Sigmoid colon (tissue), 7 donors: Measurements from ENCODE around the gene CPLX3. TPM values are rescaled to one million over a fixed set of nuclear protein-coding genes. Genes with fewer than 3 reads are reported as not detected.

Experiments used
- DNase-seq: peaks from one replicate; pipeline ENCODE4 v3.0.0-alpha.2; 2019
- H3K27ac ChIP-seq, 4 donors: fragments of 200-600 bp; sonication (generic); one replicate each; pipeline ENCODE4 v1.5.1; 2016 to 2019; ENCODE audit warnings: mild to moderate bottlenecking in 1 of 4
- H3K27me3 ChIP-seq, 3 donors: fragments of 200-600 bp; sonication (generic); one replicate each; pipeline ENCODE4 v1.5.1; 2019; ENCODE audit warnings: mild to moderate bottlenecking in 1 of 3
- H3K36me3 ChIP-seq, 4 donors: fragments of 200-600 bp; sonication (generic); one replicate each; pipeline ENCODE4 v1.5.1; 2016 to 2019
- H3K4me1 ChIP-seq, 4 donors: fragments of 200-600 bp; sonication (generic); one replicate each; pipeline ENCODE4 v1.5.1; 2017 to 2019
- H3K4me3 ChIP-seq, 4 donors: fragments of 200-600 bp; sonication (generic); one replicate each; pipeline ENCODE4 v1.5.1; 2017 to 2019; ENCODE audit warnings: mild to moderate bottlenecking in 2 of 4, moderate library complexity in 1 of 4
- H3K9me3 ChIP-seq, 4 donors: fragments of 200-600 bp in 3 of 4; sonication (generic) in 3 of 4; one replicate each; pipeline versions ENCODE4 v1.5.1 to v1.6.1; 2013 to 2019
- EP300 ChIP-seq, 4 donors: sonication (generic); formaldehyde crosslinking; IDR thresholded peaks; one replicate each; pipeline ENCODE4 v1.6.1; 2017; ENCODE audit warnings: antibody characterized with exemption in 4 of 4
- POLR2A ChIP-seq, 2 donors: fragments of 450-650 bp; IDR thresholded peaks; one replicate each; pipeline ENCODE4 v1.6.1; 2016; ENCODE audit warnings: antibody characterized with exemption in 2 of 2, mild to moderate bottlenecking in 2 of 2, moderate library complexity in 2 of 2
- POLR2AphosphoS5 ChIP-seq, 4 donors: sonication (generic); formaldehyde crosslinking; IDR thresholded peaks; one replicate each; pipeline ENCODE4 v1.6.1; 2017; ENCODE audit warnings: antibody characterized with exemption in 4 of 4
- WGBS, 2 donors: extraction: QIAGEN DNeasy Blood & Tissue Kit; methylation state at CpG; one replicate each; pipeline ENCODE4 v1.1.7; 2013; 5-methylcytosine and 5-hydroxymethylcytosine counted together
- intact Hi-C: fragments of 100-400 bp; cut with DNase I; formaldehyde crosslinking; loops from one replicate; pipeline ENCODE4 v1.15.1; 2023
- polyA plus RNA-seq, 3 donors: library from polyadenylated mRNA; stranded (reverse); fragments of 200-250 nt; gene quantifications; one replicate each; pipeline ENCODE4 v1.2.3, GENCODE V29; 2013
- total RNA-seq, 4 donors: library from RNA; depleted of rRNA; stranded (reverse); fragments of >200 nt; gene quantifications; one replicate each; pipeline ENCODE4 v1.1.0, GENCODE V29; 2016
- TF ChIP-seq, protein P1 (sequence below), 4 experiments: fragments of 450-650 bp in 3 of 4; fragments of 200-600 bp in 1 of 4; IDR thresholded peaks; one replicate each; pipeline ENCODE4 v1.5.1; 2016 to 2019; ENCODE audit warnings: antibody characterized with exemption in 4 of 4, mild to moderate bottlenecking in 3 of 4, moderate library complexity in 2 of 4
- donor health status: healthy with polysubstance abuse.
- donor health status: Bipolar disorder and iron deficiency.
- donor health status: healthy.

The CPLX3 gene
- total and polyA plus RNA-seq, 7 donors, result 0.28 to 0.41 TPM; not detected in 5

DNA sequence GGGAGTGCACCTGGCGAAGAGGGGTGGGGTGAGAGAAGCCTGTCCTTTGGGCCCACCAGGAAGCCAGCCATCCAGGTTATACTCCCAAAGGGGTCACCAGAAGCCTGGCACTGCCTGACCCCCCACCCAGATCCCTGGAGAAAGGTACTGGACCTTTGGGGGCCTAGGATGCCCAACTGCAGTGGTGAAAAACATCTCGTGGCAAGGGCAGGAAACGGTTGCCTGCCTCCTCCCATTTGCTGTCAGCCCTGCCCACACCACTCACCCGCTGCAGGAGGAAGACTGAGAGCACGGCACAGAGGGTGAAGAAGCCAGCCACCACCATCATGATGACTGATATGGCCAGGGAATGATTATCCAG lies 18.8 kb downstream of the CPLX3 start:
- Histone ChIP-seq H3K27me3 (no peaks in the 10 kb centered on the region), H3K27ac (peak overlapping the region in 1 of 4 donors; percentile 23), H3K36me3 (peaks cover 0 to 62% (median 29%) of the 10 kb centered on the region in 4 donors), H3K4me3 (no peak overlapping the region), H3K9me3 (no peaks in the 10 kb centered on the region), H3K4me1 (peaks cover 0 to 32% (median 23%) of the 10 kb centered on the region in 4 donors)
- 51 to 61% methylated on average over 5 of the region's 5 CpGs for WGBS, 2 donors
- intact Hi-C loops, result no loop called here
- TF ChIP-seq EP300 (IDR thresholded peaks at IDR 0.05) (no peak), POLR2AphosphoS5 (IDR thresholded peaks at IDR 0.05) (no peak), POLR2A (IDR thresholded peaks at IDR 0.05) (no peak)
- TF ChIP-seq, protein P1, sequence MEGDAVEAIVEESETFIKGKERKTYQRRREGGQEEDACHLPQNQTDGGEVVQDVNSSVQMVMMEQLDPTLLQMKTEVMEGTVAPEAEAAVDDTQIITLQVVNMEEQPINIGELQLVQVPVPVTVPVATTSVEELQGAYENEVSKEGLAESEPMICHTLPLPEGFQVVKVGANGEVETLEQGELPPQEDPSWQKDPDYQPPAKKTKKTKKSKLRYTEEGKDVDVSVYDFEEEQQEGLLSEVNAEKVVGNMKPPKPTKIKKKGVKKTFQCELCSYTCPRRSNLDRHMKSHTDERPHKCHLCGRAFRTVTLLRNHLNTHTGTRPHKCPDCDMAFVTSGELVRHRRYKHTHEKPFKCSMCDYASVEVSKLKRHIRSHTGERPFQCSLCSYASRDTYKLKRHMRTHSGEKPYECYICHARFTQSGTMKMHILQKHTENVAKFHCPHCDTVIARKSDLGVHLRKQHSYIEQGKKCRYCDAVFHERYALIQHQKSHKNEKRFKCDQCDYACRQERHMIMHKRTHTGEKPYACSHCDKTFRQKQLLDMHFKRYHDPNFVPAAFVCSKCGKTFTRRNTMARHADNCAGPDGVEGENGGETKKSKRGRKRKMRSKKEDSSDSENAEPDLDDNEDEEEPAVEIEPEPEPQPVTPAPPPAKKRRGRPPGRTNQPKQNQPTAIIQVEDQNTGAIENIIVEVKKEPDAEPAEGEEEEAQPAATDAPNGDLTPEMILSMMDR (IDR thresholded peaks at IDR 0.05), result no peak
- DNase-seq, result no peak

DNA sequence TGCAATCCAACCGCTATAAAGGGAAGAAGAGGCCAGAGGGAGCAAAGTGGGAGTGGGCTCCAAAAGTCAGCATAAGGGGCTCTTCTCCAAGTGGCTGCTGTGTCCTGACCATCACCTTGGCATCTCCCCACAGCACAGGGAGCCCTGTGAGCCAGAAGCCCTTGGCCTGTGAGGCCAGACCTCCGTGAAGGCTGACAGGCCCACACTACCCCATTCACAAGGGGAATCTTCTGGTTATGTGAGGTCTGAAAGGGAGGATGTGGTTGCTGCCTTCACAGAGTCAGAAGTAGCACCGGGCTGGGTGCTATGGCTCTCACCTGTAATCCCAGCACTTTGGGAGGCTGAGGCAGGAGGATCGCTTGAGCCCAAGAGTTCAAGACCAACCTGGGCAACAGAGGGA lies 19.2 kb downstream of the CPLX3 start:
- 66 to 89% methylated on average over 4 of the region's 4 CpGs for WGBS, 2 donors
- intact Hi-C loops, result no loop called here
- Histone ChIP-seq H3K4me3 (no peak overlapping the region), H3K27ac (no peak overlapping the region), H3K9me3 (no peaks in the 10 kb centered on the region), H3K27me3 (no peaks in the 10 kb centered on the region), H3K4me1 (peaks cover 0 to 32% (median 23%) of the 10 kb centered on the region in 4 donors), H3K36me3 (peaks cover 0 to 62% (median 32%) of the 10 kb centered on the region in 4 donors)
- no peak for DNase-seq
- no peak for TF ChIP-seq POLR2AphosphoS5 (IDR thresholded peaks at IDR 0.05)

DNA sequence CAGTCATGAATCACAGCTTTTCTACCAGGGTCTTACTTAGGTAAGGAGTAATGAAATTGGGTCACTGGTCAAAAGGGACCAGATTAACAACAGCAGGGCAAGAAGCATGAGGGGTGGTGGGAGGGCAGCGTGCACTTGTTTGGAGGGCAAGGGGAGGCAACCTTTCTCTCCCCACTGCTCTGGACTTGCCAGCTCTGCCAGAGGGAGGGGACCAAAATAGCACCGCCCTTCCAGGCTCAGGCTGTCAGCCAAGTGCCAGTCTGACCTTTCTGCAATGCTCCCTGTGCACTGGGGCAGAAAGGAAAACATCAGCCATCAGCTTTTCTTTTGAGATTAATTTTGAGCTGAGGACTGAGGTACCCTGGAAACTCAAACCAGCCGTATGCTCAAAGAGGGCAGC lies 21.0 kb downstream of the CPLX3 start:
- WGBS, 2 donors, result 74 to 89% methylated on average over 3 of the region's 3 CpGs
- H3K36me3 ChIP-seq, result peaks cover 8 to 77% (median 50%) of the 10 kb centered on the region in 4 donors

DNA sequence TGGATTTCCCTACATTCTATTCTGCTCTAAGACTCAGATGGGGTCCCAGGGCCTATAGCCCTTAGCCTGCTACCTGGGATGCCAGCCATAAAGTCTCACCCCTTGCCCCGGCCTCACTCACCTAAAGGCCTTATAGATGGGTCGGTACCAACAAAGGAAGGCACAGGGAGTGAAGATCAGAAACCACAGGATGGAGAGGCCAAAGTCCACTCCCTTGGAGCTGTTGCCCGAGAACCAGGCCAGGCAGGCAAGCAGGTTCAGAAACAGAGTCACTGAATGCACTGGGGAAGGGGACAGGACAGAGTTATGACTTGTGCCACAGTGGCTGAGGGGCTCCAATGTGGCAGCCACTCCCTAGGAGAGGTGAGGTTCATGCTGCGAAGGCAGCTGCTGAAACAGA lies 24.0 kb downstream of the CPLX3 start:
- H3K36me3 ChIP-seq, result peaks cover 18 to 85% (median 60%) of the 10 kb centered on the region in 4 donors
- no peak overlapping the region for H3K4me3 ChIP-seq
- 39 to 80% methylated on average over 4 of the region's 4 CpGs for WGBS, 2 donors
- DNase-seq, result no peak
- H3K4me1 ChIP-seq, result peaks cover 0 to 4% (median 0%) of the 10 kb centered on the region in 4 donors
- TF ChIP-seq POLR2A (IDR thresholded peaks at IDR 0.05) (no peak), EP300 (IDR thresholded peaks at IDR 0.05) (no peak), POLR2AphosphoS5 (IDR thresholded peaks at IDR 0.05) (no peak)
- TF ChIP-seq, protein P1 (IDR thresholded peaks at IDR 0.05), result no peak
- H3K27ac ChIP-seq, result no peak overlapping the region
- H3K9me3 ChIP-seq, result no peaks in the 10 kb centered on the region
- intact Hi-C loops, result no loop called here
- no peaks in the 10 kb centered on the region for H3K27me3 ChIP-seq

More for the DNA sequence above, 21.0 kb downstream of the CPLX3 start:
- no peak for TF ChIP-seq POLR2AphosphoS5 (IDR thresholded peaks at IDR 0.05)
- no peak for TF ChIP-seq EP300 (IDR thresholded peaks at IDR 0.05)
- DNase-seq, result no peak
- H3K4me3 ChIP-seq, result no peak overlapping the region
- no peaks in the 10 kb centered on the region for H3K9me3 ChIP-seq
- intact Hi-C loops, result no loop called here
- H3K4me1 ChIP-seq, result peaks cover 0 to 18% (median 13%) of the 10 kb centered on the region in 4 donors
- no peak overlapping the region for H3K27ac ChIP-seq
- no peaks in the 10 kb centered on the region for H3K27me3 ChIP-seq

DNA sequence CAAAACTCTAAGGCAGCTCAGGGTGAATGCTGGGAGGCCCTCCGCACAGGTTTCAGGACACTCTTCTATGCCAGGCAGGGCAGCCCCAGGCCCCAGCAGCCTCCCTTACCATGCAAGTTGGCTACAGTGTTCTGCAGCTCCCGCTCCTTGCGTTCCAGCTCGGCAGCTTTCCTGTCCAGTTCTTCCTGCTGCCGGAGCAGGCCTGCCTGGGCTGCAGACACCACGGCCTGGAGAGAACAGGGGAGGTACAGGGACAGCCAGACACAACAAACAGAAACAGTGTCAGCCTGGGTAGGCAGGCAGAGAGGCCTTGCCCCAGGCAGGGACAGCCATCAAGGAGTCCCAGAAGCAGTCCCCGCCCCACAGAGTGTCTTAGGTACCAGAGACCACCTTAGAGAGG lies 25.5 kb downstream of the CPLX3 start:
- peaks cover 18 to 71% (median 58%) of the 10 kb centered on the region in 4 donors for H3K36me3 ChIP-seq
- H3K27me3 ChIP-seq, result no peaks in the 10 kb centered on the region
- H3K4me1 ChIP-seq, result peaks cover 0 to 5% (median 0%) of the 10 kb centered on the region in 4 donors
- no peak overlapping the region for H3K4me3 ChIP-seq
- no peak for TF ChIP-seq POLR2AphosphoS5 (IDR thresholded peaks at IDR 0.05)
- no peak for TF ChIP-seq POLR2A (IDR thresholded peaks at IDR 0.05)
- TF ChIP-seq, protein P1 (IDR thresholded peaks at IDR 0.05), result no peak
- TF ChIP-seq EP300 (IDR thresholded peaks at IDR 0.05), result no peak
- no peak for DNase-seq
- intact Hi-C loops, result no loop called here
- no peaks in the 10 kb centered on the region for H3K9me3 ChIP-seq
- 85 to 92% methylated on average over 7 of the region's 7 CpGs for WGBS, 2 donors
- H3K27ac ChIP-seq, result no peak overlapping the region

DNA sequence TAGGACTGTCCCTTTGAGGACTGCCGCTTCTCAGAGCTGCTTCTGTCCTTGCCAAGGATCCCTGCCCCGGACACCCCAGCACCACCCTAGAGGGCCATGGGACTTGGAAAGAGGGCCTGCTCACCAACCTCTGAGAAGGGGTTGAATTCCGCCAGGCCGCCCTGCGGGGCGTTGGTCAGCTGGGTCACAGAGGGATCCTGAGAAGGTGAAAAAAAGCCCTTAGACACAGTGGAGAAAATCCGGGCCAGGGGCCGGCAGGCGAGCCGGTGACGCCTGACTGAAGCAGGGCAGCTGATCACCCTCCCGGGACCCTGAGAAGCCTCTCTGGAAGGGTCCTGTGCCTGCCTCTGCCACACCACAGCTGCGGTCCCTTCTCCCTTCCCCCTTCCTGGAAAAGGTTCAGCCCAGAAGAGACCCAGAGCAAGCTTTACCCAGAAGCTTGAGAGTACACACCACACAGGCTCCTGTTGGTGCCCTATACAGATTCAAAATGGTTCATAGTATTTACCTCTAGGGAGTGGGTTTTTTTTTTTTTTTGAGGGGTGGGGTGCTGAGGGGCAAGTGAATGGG lies 28.1 kb downstream of the CPLX3 start:
- 94% methylated on average over 13 of the region's 13 CpGs for whole genome bisulfite sequencing, 2 donors
- intact Hi-C loops, result no loop called here
- Histone ChIP-seq H3K36me3 (peaks cover 18 to 46% (median 40%) of the 10 kb centered on the region in 4 donors), H3K4me1 (peaks cover 0 to 22% (median 12%) of the 10 kb centered on the region in 4 donors), H3K9me3 (no peaks in the 10 kb centered on the region), H3K27ac (no peak overlapping the region), H3K4me3 (no peak overlapping the region), H3K27me3 (no peaks in the 10 kb centered on the region)
- no peak for DNase-seq
- TF ChIP-seq POLR2A (IDR thresholded peaks at IDR 0.05) (no peak), EP300 (IDR thresholded peaks at IDR 0.05) (no peak), POLR2AphosphoS5 (IDR thresholded peaks at IDR 0.05) (no peak)
- TF ChIP-seq, protein P1 (IDR thresholded peaks at IDR 0.05), result no peak
